Natural killer cell (primary cell): Measurements from ENCODE around the gene PABPN1L. TPM values are rescaled to one million over a fixed set of nuclear protein-coding genes. Genes with fewer than 3 reads are reported as not detected.

Experiments used
- ATAC-seq, 3 donors: fragments of 150-1000 bp in 2 of 3; fragments of 200-7000 bp in 1 of 3; cut with Tn5 transposase; 1 replicate in 1 of 3; 2 replicates in 2 of 3; pipeline ENCODE4 v1.10.0; 2021; ENCODE audit warnings: mild to moderate bottlenecking in 2 of 3, moderate library complexity in 2 of 3
- DNase-seq, 2 donors: peaks; one replicate each; pipeline versions ENCODE4 v3.0.0 to v3.0.0-alpha.2; 2013 to 2021; ENCODE audit warnings: mixed read lengths in 1 of 2
- H3K27ac ChIP-seq: one replicate; pipeline ENCODE4 v1.5.1; 2013; ENCODE audit warnings: mild to moderate bottlenecking, low read length
- H3K27me3 ChIP-seq: one replicate; pipeline ENCODE4 v1.6.1; 2013; ENCODE audit warnings: low read length; ENCODE audit not compliant: control insufficient read depth, insufficient read depth
- H3K36me3 ChIP-seq: one replicate; pipeline ENCODE4 v1.6.1; 2013; ENCODE audit warnings: low read length; ENCODE audit not compliant: control insufficient read depth, insufficient read depth
- H3K4me1 ChIP-seq: one replicate; pipeline ENCODE4 v1.6.1; 2013; ENCODE audit warnings: low read length; ENCODE audit not compliant: control insufficient read depth, insufficient read depth
- H3K4me3 ChIP-seq: one replicate; pipeline ENCODE4 v1.5.1; 2013; ENCODE audit warnings: low read length
- H3K9me3 ChIP-seq: one replicate; pipeline ENCODE4 v1.6.1; 2013; ENCODE audit warnings: low read length; ENCODE audit not compliant: control insufficient read depth, insufficient read depth
- H3K27ac Mint-ChIP-seq, 2 donors: one replicate each; pipeline ENCODE4 v1.8.0; 2022; ENCODE audit warnings: mild to moderate bottlenecking in 2 of 2, mixed read lengths in 2 of 2, moderate library complexity in 1 of 2
- H3K27me3 Mint-ChIP-seq, 2 donors: one replicate each; pipeline ENCODE4 v1.8.0; 2022; ENCODE audit warnings: low read depth in 2 of 2, mixed read lengths in 2 of 2
- H3K36me3 Mint-ChIP-seq: one replicate; pipeline ENCODE4 v1.8.0; 2022; ENCODE audit warnings: mixed read lengths
- H3K4me1 Mint-ChIP-seq, 2 donors: one replicate each; pipeline ENCODE4 v1.8.0; 2022; ENCODE audit warnings: mixed read lengths in 2 of 2
- H3K4me3 Mint-ChIP-seq: one replicate; pipeline ENCODE4 v1.8.0; 2022; ENCODE audit warnings: mild to moderate bottlenecking, moderate library complexity, mixed read lengths
- H3K9me3 Mint-ChIP-seq, 2 donors: one replicate each; pipeline ENCODE4 v1.8.0; 2022; ENCODE audit warnings: mixed read lengths in 2 of 2
- WGBS: methylation state at CpG from one replicate; pipeline ENCODE4 v1.1.7; 2013; ENCODE audit warnings: missing lambda C conversion rate; ENCODE audit not compliant: insufficient coverage; 5-methylcytosine and 5-hydroxymethylcytosine counted together
- intact Hi-C: fragments of 100-400 bp; cut with micrococcal nuclease; formaldehyde crosslinking; loops from one replicate; pipeline ENCODE4 v1.14.2; 2022
- total RNA-seq, 4 donors: library from RNA; stranded (reverse); fragments of 120-200 nt in 1 of 4; gene quantifications; one replicate each; pipeline versions ENCODE4 v1.2.3 to v1.2.4, GENCODE V29; 2013 to 2022
- TF ChIP-seq, protein P1 (sequence below): fragments of 200-600 bp; IDR thresholded peaks from one replicate; pipeline ENCODE4 v1.8.0; 2022; ENCODE audit warnings: antibody characterized with exemption

Gene PABPN1L
- total RNA-seq, 3 donors from 2014 or later (not counting 1 experiment from before 2014, with no cell fraction given) = 0.43 TPM; not detected in 2

DNA sequence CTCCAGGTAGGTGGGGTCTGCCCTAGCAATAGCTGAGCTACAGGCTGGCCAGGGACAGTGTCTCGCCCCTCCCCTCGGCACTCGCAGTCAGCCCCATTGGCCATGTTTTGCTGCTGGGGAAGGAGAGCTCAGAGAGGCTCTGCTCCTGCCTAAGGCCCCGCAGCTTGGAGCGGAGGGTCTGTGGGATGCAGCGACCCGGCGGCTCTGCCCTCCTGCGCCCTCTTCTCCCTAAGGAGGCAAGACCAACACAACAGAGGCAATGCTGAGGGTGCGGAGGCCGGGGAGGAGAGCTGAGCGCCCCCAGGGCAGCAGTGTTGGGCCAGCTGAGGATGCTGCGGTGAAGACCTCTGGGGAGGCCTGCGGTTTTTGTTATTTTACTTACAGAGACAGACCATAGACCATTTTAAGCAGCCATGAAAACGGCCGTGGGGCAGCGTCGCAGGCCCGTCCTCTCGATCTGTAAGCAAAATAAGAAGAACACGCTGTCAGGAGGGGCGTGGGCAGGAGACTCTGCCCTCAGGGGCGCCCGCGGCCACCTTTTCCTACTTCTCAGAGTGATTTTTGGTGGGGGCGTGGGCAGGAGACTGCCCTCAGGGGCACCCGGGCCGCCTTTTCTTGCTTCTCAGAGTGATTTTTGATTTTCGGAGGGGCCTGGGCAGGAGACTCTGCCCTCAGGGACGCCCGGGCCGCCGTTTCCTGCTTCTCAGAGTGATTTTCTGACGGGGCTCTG, 31.4 kb upstream of the PABPN1L start:
- no peak overlapping the region for H3K4me3 ChIP-seq
- no peak for DNase-seq
- peaks cover 0 to 2% of the 10 kb centered on the region in 2 donors for H3K4me1 Mint-ChIP-seq
- H3K27ac ChIP-seq = no peak overlapping the region
- no peaks in the 10 kb centered on the region for H3K36me3 Mint-ChIP-seq
- H3K4me3 Mint-ChIP-seq = no peak overlapping the region
- H3K4me1 ChIP-seq = no peaks in the 10 kb centered on the region
- WGBS = 91% methylated on average over 34 of the region's 34 CpGs
- no peak for ATAC-seq
- no peaks in the 10 kb centered on the region for H3K27me3 ChIP-seq
- no peak overlapping the region for H3K27ac Mint-ChIP-seq
- H3K27me3 Mint-ChIP-seq = no peaks in the 10 kb centered on the region
- H3K36me3 ChIP-seq = no peaks in the 10 kb centered on the region
- TF ChIP-seq, protein P1, sequence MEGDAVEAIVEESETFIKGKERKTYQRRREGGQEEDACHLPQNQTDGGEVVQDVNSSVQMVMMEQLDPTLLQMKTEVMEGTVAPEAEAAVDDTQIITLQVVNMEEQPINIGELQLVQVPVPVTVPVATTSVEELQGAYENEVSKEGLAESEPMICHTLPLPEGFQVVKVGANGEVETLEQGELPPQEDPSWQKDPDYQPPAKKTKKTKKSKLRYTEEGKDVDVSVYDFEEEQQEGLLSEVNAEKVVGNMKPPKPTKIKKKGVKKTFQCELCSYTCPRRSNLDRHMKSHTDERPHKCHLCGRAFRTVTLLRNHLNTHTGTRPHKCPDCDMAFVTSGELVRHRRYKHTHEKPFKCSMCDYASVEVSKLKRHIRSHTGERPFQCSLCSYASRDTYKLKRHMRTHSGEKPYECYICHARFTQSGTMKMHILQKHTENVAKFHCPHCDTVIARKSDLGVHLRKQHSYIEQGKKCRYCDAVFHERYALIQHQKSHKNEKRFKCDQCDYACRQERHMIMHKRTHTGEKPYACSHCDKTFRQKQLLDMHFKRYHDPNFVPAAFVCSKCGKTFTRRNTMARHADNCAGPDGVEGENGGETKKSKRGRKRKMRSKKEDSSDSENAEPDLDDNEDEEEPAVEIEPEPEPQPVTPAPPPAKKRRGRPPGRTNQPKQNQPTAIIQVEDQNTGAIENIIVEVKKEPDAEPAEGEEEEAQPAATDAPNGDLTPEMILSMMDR = no peak
- H3K9me3 ChIP-seq = no peaks in the 10 kb centered on the region
- intact Hi-C loops = no loop called here
- H3K9me3 Mint-ChIP-seq = no peaks in the 10 kb centered on the region

DNA sequence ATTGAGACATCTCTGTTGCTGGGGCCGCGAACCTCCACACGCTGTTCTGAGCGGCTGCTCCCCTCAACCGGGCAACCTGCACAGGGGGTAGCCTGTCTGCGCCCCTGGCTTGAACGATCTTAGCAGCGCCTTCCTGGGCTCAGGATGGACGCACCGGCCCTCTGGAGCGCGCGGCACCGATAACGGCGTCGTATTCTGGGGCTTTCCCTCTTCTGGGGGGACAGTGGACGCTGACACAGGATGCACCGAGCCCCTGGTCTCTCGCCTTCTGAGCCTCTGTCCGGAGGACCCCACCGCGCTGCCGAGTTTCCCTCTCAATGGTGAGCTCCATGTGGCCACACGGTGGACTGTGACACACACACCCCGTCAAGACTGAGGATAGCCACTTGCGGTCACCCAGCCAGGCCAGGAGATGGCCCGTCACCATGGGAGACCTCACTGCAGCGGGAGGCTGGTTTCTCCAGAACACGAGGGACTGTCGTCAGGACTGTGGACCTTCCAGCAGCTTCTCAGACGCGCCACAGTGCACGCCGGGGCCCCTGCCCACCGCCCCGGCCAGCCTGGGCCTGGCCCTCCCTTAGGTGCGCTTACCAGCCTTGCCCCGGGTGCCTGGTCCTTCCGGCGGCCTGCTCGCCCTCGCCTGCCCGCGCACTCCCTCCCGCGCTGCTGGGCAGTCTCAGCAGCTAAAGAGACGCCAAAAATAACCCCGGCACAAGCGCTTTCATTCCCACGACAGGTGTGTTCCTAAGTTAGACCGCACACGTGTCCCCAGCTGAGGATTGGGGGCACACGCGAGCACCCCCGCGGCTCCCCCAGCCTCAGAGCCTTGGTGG, 30.0 kb upstream of the PABPN1L start:
- H3K36me3 Mint-ChIP-seq = no peaks in the 10 kb centered on the region
- no peaks in the 10 kb centered on the region for H3K9me3 Mint-ChIP-seq
- Histone ChIP-seq H3K4me1 (no peaks in the 10 kb centered on the region), H3K36me3 (no peaks in the 10 kb centered on the region), H3K27ac (no peak overlapping the region), H3K9me3 (no peaks in the 10 kb centered on the region), H3K4me3 (no peak overlapping the region), H3K27me3 (no peaks in the 10 kb centered on the region)
- no peaks in the 10 kb centered on the region for H3K4me1 Mint-ChIP-seq
- TF ChIP-seq, protein P1 = no peak
- 94% methylated on average over 57 of the region's 57 CpGs for WGBS
- no peak for ATAC-seq
- no peak for DNase-seq
- H3K27ac Mint-ChIP-seq = no peak overlapping the region
- intact Hi-C loops = no loop called here
- no peaks in the 10 kb centered on the region for H3K27me3 Mint-ChIP-seq
- H3K4me3 Mint-ChIP-seq = no peak overlapping the region

DNA sequence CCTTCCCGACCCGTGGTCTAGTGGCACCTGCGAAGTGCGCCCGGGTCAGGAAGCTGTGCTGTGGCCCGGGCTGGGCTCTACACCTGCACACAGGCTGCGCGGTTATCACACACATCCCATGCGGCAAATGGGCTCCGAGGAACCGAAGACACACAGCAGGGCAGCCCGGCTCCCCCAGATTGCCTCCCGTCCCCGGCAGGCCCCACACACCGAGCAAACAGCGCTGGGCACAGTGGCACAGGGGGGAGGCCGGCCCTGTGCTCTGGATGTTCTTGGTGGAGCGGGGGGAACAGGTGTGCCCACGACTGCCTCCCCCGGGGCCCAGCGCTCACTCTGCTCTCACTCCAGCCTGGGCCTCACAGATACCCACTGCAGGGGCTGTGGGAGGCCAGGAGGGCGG, 28.9 kb upstream of the PABPN1L start:
- H3K4me1 ChIP-seq = no peaks in the 10 kb centered on the region
- Mint-ChIP-seq H3K27ac (no peak overlapping the region), H3K4me3 (no peak overlapping the region), H3K36me3 (no peaks in the 10 kb centered on the region), H3K27me3 (no peaks in the 10 kb centered on the region), H3K4me1 (no peaks in the 10 kb centered on the region), H3K9me3 (no peaks in the 10 kb centered on the region)
- H3K27ac ChIP-seq = no peak overlapping the region
- TF ChIP-seq, protein P1 = no peak
- intact Hi-C loops = no loop called here
- DNase-seq = no peak
- no peaks in the 10 kb centered on the region for H3K36me3 ChIP-seq
- no peak for ATAC-seq
- no peaks in the 10 kb centered on the region for H3K9me3 ChIP-seq
- WGBS = 88% methylated on average over 22 of the region's 22 CpGs
- H3K4me3 ChIP-seq = no peak overlapping the region
- no peaks in the 10 kb centered on the region for H3K27me3 ChIP-seq
